ENCODE results near the gene MSN.
"Not testable (repeated sequence)": the region's sequence is repeated elsewhere in the genome, so short reads cannot be mapped to it uniquely, and the experiment has no call there.

Gene MSN

GRCh38 chrX:65720381-65720964 is 53.0 kb downstream of the MSN start:
- no peak for DNase-seq

GRCh38 chrX:65723706-65724105 is 56.3 kb downstream of the MSN start:
- peak; percentile 32 to 36 for DNase-seq

- DNase-seq = no peak
Observed at GRCh38 chrX:65726715-65727114, 59.3 kb downstream of the MSN start.

GRCh38 chrX:65731684-65732289 is 64.3 kb downstream of the MSN start:
- no peak for DNase-seq

- no peak for DNase-seq
Observed at GRCh38 chrX:65740909-65741308, 73.5 kb downstream of the MSN start.

GRCh38 chrX:65741823-65742222 is 74.4 kb downstream of the MSN start:
- DNase-seq = no peak

GRCh38 chrX:65744965-65745364 is 77.5 kb downstream of the MSN start:
- DNase-seq = no peak

- no peak for DNase-seq
Observed at GRCh38 chrX:65745427-65745826, 78.0 kb downstream of the MSN start.

- no peak for DNase-seq
Observed at GRCh38 chrX:65745992-65746391, 78.5 kb downstream of the MSN start.

GRCh38 chrX:65750674-65751469 is 83.4 kb downstream of the MSN start:
- peak; percentile 22 to 30 for DNase-seq

GRCh38 chrX:65751519-65751918 is 84.1 kb downstream of the MSN start:
- no peak for DNase-seq

GRCh38 chrX:65752294-65752693 is 84.8 kb downstream of the MSN start:
- no peak for DNase-seq

GRCh38 chrX:65755786-65756185 is 88.3 kb downstream of the MSN start:
- no peak for DNase-seq

- no peak for DNase-seq
Observed at GRCh38 chrX:65757943-65758342, 90.5 kb downstream of the MSN start.

- no peak for DNase-seq
Observed at GRCh38 chrX:65758505-65758904, 91.1 kb downstream of the MSN start.

- DNase-seq = not testable (repeated sequence)
Observed at GRCh38 chrX:65759525-65759924, 92.1 kb downstream of the MSN start.

GRCh38 chrX:65769564-65770292 is 102.3 kb downstream of the MSN start:
- no peak for DNase-seq

- no peak for DNase-seq
Observed at GRCh38 chrX:65772842-65773241, 105.4 kb downstream of the MSN start.

GRCh38 chrX:65781845-65782244 is 114.4 kb downstream of the MSN start:
- DNase-seq = no peak

GRCh38 chrX:65783746-65784145 is 116.3 kb downstream of the MSN start:
- no peak for DNase-seq
